K562 (cell line): ENCODE results near the gene ZNF622. TPM values are rescaled to one million over a fixed set of nuclear protein-coding genes. Genes with fewer than 3 reads are reported as not detected.

ENCODE experiments used
- ATAC-seq: fragments of 200-7000 bp; cut with Tn5 transposase; 3 replicates; pipeline ENCODE4 v1.9.1; 2020; ENCODE audit warnings: moderate library complexity
- BruUV-seq: library from RNA; stranded (reverse); fragments of 400-500 nt; replicated peaks from 2 replicates; lab custom pipeline; 2021; lab: Mats Ljungman, UMichigan
- CTCF ChIA-PET: fragments of 300-600 bp; formaldehyde crosslinking; extraction: SDS; loops from one replicate; lab custom pipeline; 2021; ENCODE audit warnings: low intra/inter-chr PET ratio; lab: Yijun Ruan, JAX
- POLR2A ChIA-PET: fragments of 300-600, 350-650 bp; sonication (Branson Sonifier 250); formaldehyde crosslinking; extraction: SDS; loops from one replicate; lab custom pipeline; 2021; ENCODE audit warnings: antibody characterized with exemption, inconsistent platforms; lab: Yijun Ruan, JAX
- DNase-seq, 4 experiments: peaks; one replicate each; pipeline versions ENCODE4 v3.0.0 to v3.0.0-alpha.2; 2011 to 2018; ENCODE audit warnings: low spot score in 3 of 4, mixed read lengths in 3 of 4; ENCODE audit errors: extremely low read depth in 1 of 4
- FAIRE-seq: peaks from 2 replicates; lab custom pipeline; 2011; peaks lifted over from hg19 to GRCh38; lab: Jason Lieb, UNC
- H2AFZ ChIP-seq: 2 replicates; pipeline ENCODE4 v1.6.0; 2011; ENCODE audit warnings: low read depth, low read length, control low read depth, inconsistent platforms
- H3K27ac ChIP-seq: fragments of 200-600 bp; 3 replicates; pipeline ENCODE4 v1.8.0; 2011; ENCODE audit warnings: low read depth, mild to moderate bottlenecking, control low read depth, inconsistent platforms, low read length, moderate library complexity, mixed read lengths; ENCODE audit errors: extremely low read depth
- H3K27me3 ChIP-seq, 2 experiments: fragments of 300-600 bp in 1 of 2; 2 replicates in 1 of 2; 3 replicates in 1 of 2; pipeline versions ENCODE4 v1.6.0 to v1.8.0; 2011; ENCODE audit warnings: inconsistent platforms in 2 of 2, low read length in 2 of 2, mild to moderate bottlenecking in 1 of 2, mixed read lengths in 1 of 2, moderate library complexity in 1 of 2; ENCODE audit not compliant: control insufficient read depth in 2 of 2, insufficient read depth in 2 of 2
- H3K36me3 ChIP-seq: fragments of 300-600 bp; 3 replicates; pipeline ENCODE4 v1.8.0; 2011; ENCODE audit warnings: mild to moderate bottlenecking, low read length, inconsistent platforms; ENCODE audit not compliant: control insufficient read depth, insufficient read depth
- H3K4me1 ChIP-seq, 2 experiments: fragments of 200-600 bp in 1 of 2; replicated peaks in 1 of 2; 2 replicates in 1 of 2; 3 replicates in 1 of 2; pipeline versions ENCODE4 v1.5.1 to v1.8.0; 2011; ENCODE audit warnings: inconsistent platforms in 2 of 2, low read length in 2 of 2, mild to moderate bottlenecking in 1 of 2, mixed read lengths in 1 of 2, moderate library complexity in 1 of 2; ENCODE audit not compliant: control insufficient read depth in 2 of 2, insufficient read depth in 2 of 2
- H3K4me2 ChIP-seq: 2 replicates; pipeline ENCODE4 v1.6.1; 2011; ENCODE audit warnings: low read length, control low read depth, inconsistent platforms, mixed read lengths; ENCODE audit not compliant: insufficient read depth
- H3K4me3 ChIP-seq: fragments of 200-600 bp; sonication (generic), shearing (Covaris generic); 2 replicates; pipeline ENCODE4 v1.5.1; 2016; ENCODE audit warnings: control low read depth, inconsistent platforms
- H3K79me2 ChIP-seq: fragments of 200-600 bp; 3 replicates; pipeline ENCODE4 v1.8.0; 2011; ENCODE audit warnings: low read length, inconsistent platforms; ENCODE audit not compliant: control insufficient read depth, insufficient read depth
- H3K9ac ChIP-seq, 2 experiments: 2 replicates each; pipeline versions ENCODE4 v1.6.0 to v1.6.1; 2011; ENCODE audit warnings: low read depth in 2 of 2, low read length in 2 of 2, control low read depth in 1 of 2, inconsistent platforms in 1 of 2, mild to moderate bottlenecking in 1 of 2, mixed read lengths in 1 of 2; ENCODE audit not compliant: insufficient read depth in 1 of 2
- H3K9me1 ChIP-seq: one replicate; pipeline ENCODE4 v1.6.0; 2011; ENCODE audit warnings: inconsistent platforms, mild to moderate bottlenecking, low read length, moderate library complexity; ENCODE audit not compliant: control insufficient read depth, insufficient read depth
- H3K9me3 ChIP-seq: replicated peaks from 2 replicates; pipeline ENCODE4 v1.5.1; 2011; ENCODE audit warnings: low read depth, low read length, inconsistent platforms; ENCODE audit not compliant: control insufficient read depth, insufficient read depth
- H4K20me1 ChIP-seq: replicated peaks from 2 replicates; pipeline ENCODE4 v1.6.1; 2011; ENCODE audit warnings: low read length, inconsistent platforms, mixed read lengths; ENCODE audit not compliant: control insufficient read depth, insufficient read depth
- ARNT ChIP-seq, 2 experiments: fragments of 450-650 bp; IDR thresholded peaks; 2 replicates each; pipeline ENCODE4 v1.6.1; 2016; ENCODE audit warnings: mild to moderate bottlenecking in 1 of 2
- BCLAF1 ChIP-seq, 2 experiments: fragments of 450-650 bp in 1 of 2; IDR thresholded peaks; 2 replicates each; pipeline ENCODE4 v1.6.1; 2011 to 2017; ENCODE audit warnings: low read depth in 2 of 2, antibody characterized with exemption in 1 of 2, borderline replicate concordance in 1 of 2, low read length in 1 of 2, mild to moderate bottlenecking in 1 of 2, mixed read lengths in 1 of 2; ENCODE audit not compliant: control insufficient read depth in 1 of 2
- BMI1 ChIP-seq: fragments of 150-350 bp; IDR thresholded peaks from 2 replicates; pipeline ENCODE4 v1.6.1; 2014; ENCODE audit warnings: low read length
- CEBPG ChIP-seq, 3 experiments: fragments of 200-800 bp in 1 of 3; sonication (Bioruptor generic) in 1 of 3; sonication (generic) in 1 of 3; formaldehyde crosslinking in 1 of 3; IDR thresholded peaks in 2 of 3; conservative IDR thresholded peaks in 1 of 3; 2 replicates each; pipeline versions ENCODE4 v1.6.1 to v1.8.0; 2016 to 2022; ENCODE audit warnings: missing compliant biosample characterization in 2 of 3, missing genetic modification characterization in 2 of 3, mild to moderate bottlenecking in 1 of 3, missing genetic modification reagents in 1 of 3
- DMBX1 ChIP-seq: fragments of 250-450 bp; sonication (Bioruptor Pico); IDR thresholded peaks from 2 replicates; pipeline ENCODE4 v1.8.0; 2022; ENCODE audit warnings: inconsistent platforms, mild to moderate bottlenecking, moderate library complexity, borderline replicate concordance
- MEF2A ChIP-seq: IDR thresholded peaks from 2 replicates; pipeline ENCODE4 v1.6.1; 2011; ENCODE audit warnings: low read depth, mild to moderate bottlenecking, low read length, moderate library complexity; ENCODE audit not compliant: control insufficient read depth
- TFE3 ChIP-seq: fragments of 450-650 bp; formaldehyde crosslinking; IDR thresholded peaks from 2 replicates; pipeline ENCODE4 v1.4.0; 2020; ENCODE audit warnings: mild to moderate bottlenecking, mixed read lengths
- ZC3H11A ChIP-seq: IDR thresholded peaks from 2 replicates; pipeline ENCODE4 v1.6.1; 2012; ENCODE audit warnings: low read depth, low read length, improper control_type of control experiment
- ZNF24 ChIP-seq: fragments of 450-650 bp; IDR thresholded peaks from 2 replicates; pipeline ENCODE4 v1.6.1; 2016
- in situ Hi-C: fragments of 300-500 bp; cut with MboI; formaldehyde crosslinking; loops from 4 replicates; pipeline ENCODE4 v1.15.0; 2018; ENCODE audit warnings: inconsistent platforms, mixed read lengths
- intact Hi-C: fragments of 100-400 bp; cut with micrococcal nuclease; formaldehyde crosslinking; loops from 2 replicates; pipeline ENCODE4 v1.14.2; 2022
- polyA plus RNA-seq, 8 experiments: library from polyadenylated mRNA; depleted of rRNA in 4 of 8; stranded (reverse) in 5 of 8; unstranded in 3 of 8; fragments of >200 nt; fragmentation: Nextera tagmentation in 2 of 8; fragmentation: Illumina TruSeq in 1 of 8; extraction: Ambion mirVana in 2 of 8; extraction: Trizol in 1 of 8; gene quantifications; 2 replicates each; pipeline versions ENCODE4 v1.2.1 to v1.2.3, GENCODE V29; 2011 to 2014; ENCODE audit warnings: inconsistent platforms in 1 of 8, missing spikeins in 1 of 8
- total RNA-seq, 7 experiments: library from RNA; depleted of rRNA in 6 of 7; stranded (reverse); fragments of >200 nt in 6 of 7; fragmentation: Illumina TruSeq in 2 of 7; extraction: Trizol in 2 of 7; gene quantifications; 2 replicates each; pipeline versions ENCODE4 v1.2.1 to v1.2.3, GENCODE V29; 2011 to 2021; ENCODE audit warnings: low replicate concordance in 1 of 7
- TF ChIP-seq, protein P1 (sequence below): fragments of 200-800 bp; sonication (Bioruptor generic); IDR thresholded peaks from 2 replicates; pipeline ENCODE4 v1.6.1; 2017; ENCODE audit warnings: missing genetic modification characterization, missing compliant biosample characterization
- TF ChIP-seq, protein P2 (sequence below): fragments of 250-450 bp; sonication (Bioruptor Pico); IDR thresholded peaks from 2 replicates; pipeline ENCODE4 v1.4.0; 2020; ENCODE audit warnings: mild to moderate bottlenecking, moderate library complexity
- TF ChIP-seq, protein P3 (sequence below): IDR thresholded peaks from 2 replicates; pipeline ENCODE4 v1.6.1; 2016; ENCODE audit warnings: missing genetic modification characterization, missing compliant biosample characterization

The ZNF622 gene
- total and polyA plus RNA-seq, 9 of the 15 experiments (the other 6 are each of a cell fraction or from before 2014, with no cell fraction given) = 9.6 to 51.5 (median 32.3) TPM

- Histone ChIP-seq H3K4me2 (no peak overlapping the region), H3K27ac (no peak overlapping the region), H3K27me3 (no peaks in the 10 kb centered on the region), H3K4me3 (no peak overlapping the region), H4K20me1 (peaks cover 8% of the 10 kb centered on the region), H3K36me3 (peaks cover 95% of the 10 kb centered on the region), H3K9ac (no peak overlapping the region), H3K9me1 (no peaks in the 10 kb centered on the region), H3K9me3 (no peaks in the 10 kb centered on the region), H3K4me1 (peaks cover 0 to 16% of the 10 kb centered on the region in 2 experiments; a peak in 2 of 5 replicates), H2AFZ (no peak overlapping the region), H3K79me2 (peaks cover 28% of the 10 kb centered on the region)
- FAIRE-seq (no peak), DNase-seq (no peak), ATAC-seq (no peak)
- intact Hi-C loops (no loop called here), in situ Hi-C loops (loop anchor here (10.0 kb wide), 2 partner anchors 99 to 289 kb away; no protein-coding TSS in a partner anchor)
- no TSS peak for BruUV-seq
- CTCF ChIA-PET = no interaction called here
- POLR2A ChIA-PET = no interaction called here
- TF ChIP-seq ZNF24 (no peak), MEF2A (no peak), BCLAF1 (IDR thresholded peaks at IDR 0.05; ENCODE audit: borderline replicate concordance in 1 of 2, control insufficient read depth in 1 of 2, low read depth in 2 of 2, low read length in 1 of 2) (no peak), ARNT (IDR thresholded peaks at IDR 0.05) (no peak), TFE3 (CRISPR knock-in tag) (no peak), CEBPG (CRISPR knock-in tag; IDR thresholded peaks at IDR 0.05) (no peak), CEBPG (tag; conservative IDR thresholded peaks at IDR 0.05 in 1 of 2, IDR thresholded peaks at IDR 0.05 in 1 of 2) (no peak), DMBX1 (CRISPR knock-in tag) (no peak), BMI1 (no peak), ZC3H11A (no peak)
- TF ChIP-seq, protein P1, sequence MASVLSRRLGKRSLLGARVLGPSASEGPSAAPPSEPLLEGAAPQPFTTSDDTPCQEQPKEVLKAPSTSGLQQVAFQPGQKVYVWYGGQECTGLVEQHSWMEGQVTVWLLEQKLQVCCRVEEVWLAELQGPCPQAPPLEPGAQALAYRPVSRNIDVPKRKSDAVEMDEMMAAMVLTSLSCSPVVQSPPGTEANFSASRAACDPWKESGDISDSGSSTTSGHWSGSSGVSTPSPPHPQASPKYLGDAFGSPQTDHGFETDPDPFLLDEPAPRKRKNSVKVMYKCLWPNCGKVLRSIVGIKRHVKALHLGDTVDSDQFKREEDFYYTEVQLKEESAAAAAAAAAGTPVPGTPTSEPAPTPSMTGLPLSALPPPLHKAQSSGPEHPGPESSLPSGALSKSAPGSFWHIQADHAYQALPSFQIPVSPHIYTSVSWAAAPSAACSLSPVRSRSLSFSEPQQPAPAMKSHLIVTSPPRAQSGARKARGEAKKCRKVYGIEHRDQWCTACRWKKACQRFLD (CRISPR knock-in tag) = no peak
- TF ChIP-seq, protein P2, sequence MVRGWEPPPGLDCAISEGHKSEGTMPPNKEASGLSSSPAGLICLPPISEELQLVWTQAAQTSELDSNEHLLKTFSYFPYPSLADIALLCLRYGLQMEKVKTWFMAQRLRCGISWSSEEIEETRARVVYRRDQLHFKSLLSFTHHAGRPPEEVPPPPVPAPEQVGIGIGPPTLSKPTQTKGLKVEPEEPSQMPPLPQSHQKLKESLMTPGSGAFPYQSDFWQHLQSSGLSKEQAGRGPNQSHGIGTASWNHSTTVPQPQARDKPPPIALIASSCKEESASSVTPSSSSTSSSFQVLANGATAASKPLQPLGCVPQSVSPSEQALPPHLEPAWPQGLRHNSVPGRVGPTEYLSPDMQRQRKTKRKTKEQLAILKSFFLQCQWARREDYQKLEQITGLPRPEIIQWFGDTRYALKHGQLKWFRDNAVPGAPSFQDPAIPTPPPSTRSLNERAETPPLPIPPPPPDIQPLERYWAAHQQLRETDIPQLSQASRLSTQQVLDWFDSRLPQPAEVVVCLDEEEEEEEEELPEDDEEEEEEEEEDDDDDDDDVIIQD = no peak
- TF ChIP-seq, protein P3, sequence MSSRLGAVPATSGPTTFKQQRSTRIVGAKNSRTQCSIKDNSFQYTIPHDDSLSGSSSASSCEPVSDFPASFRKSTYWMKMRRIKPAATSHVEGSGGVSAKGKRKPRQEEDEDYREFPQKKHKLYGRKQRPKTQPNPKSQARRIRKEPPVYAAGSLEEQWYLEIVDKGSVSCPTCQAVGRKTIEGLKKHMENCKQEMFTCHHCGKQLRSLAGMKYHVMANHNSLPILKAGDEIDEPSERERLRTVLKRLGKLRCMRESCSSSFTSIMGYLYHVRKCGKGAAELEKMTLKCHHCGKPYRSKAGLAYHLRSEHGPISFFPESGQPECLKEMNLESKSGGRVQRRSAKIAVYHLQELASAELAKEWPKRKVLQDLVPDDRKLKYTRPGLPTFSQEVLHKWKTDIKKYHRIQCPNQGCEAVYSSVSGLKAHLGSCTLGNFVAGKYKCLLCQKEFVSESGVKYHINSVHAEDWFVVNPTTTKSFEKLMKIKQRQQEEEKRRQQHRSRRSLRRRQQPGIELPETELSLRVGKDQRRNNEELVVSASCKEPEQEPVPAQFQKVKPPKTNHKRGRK (tag) = no peak
These were observed 12.0 kb downstream of the ZNF622 start for GRCh38 chr5:16453609-16454008.
